Panc1 (cell line): Measurements from ENCODE around the gene UAP1.

Experiments used
- CTCF ChIP-seq: fragments of 450-650 bp; IDR thresholded peaks from 2 replicates; pipeline ENCODE4 v1.5.1; 2017; ENCODE audit warnings: mild to moderate bottlenecking
- POLR2AphosphoS5 ChIP-seq: IDR thresholded peaks from 2 replicates; pipeline ENCODE4 v1.6.1; 2012; ENCODE audit warnings: mild to moderate bottlenecking, low read depth, low read length, moderate library complexity
- REST ChIP-seq, 2 experiments: IDR thresholded peaks; 2 replicates each; pipeline ENCODE4 v1.6.1; 2011 to 2012; ENCODE audit warnings: low read depth in 2 of 2, control low read depth in 1 of 2, low read length in 1 of 2, mild to moderate bottlenecking in 1 of 2, moderate library complexity in 1 of 2; ENCODE audit not compliant: insufficient read depth in 1 of 2
- TCF7L2 ChIP-seq: IDR thresholded peaks from 2 replicates; pipeline ENCODE4 v1.6.1; 2011; ENCODE audit warnings: mild to moderate bottlenecking, low read depth, low read length, inconsistent platforms

GRCh38 chr1:162551969-162552683 is 9.4 kb upstream of the UAP1 start:
- TF ChIP-seq POLR2AphosphoS5 (no peak), CTCF (no peak), REST (IDR thresholded peaks at IDR 0.05; ENCODE audit: insufficient read depth in 1 of 2, low read depth in 2 of 2, low read length in 1 of 2) (no peak), TCF7L2 (no peak)
